Testis (tissue), 3 donors: ENCODE results near the gene ITIH1. TPM values are rescaled to one million over a fixed set of nuclear protein-coding genes. Genes with fewer than 3 reads are reported as not detected.

Source experiments
- DNase-seq: peaks from one replicate; pipeline ENCODE4 v3.0.0-alpha.2; 2019
- H3K27ac ChIP-seq, 2 donors: fragments of 200-600 bp; sonication (generic); one replicate each; pipeline ENCODE4 v1.5.1; 2019
- H3K27me3 ChIP-seq: fragments of 200-600 bp; sonication (generic); one replicate; pipeline ENCODE4 v1.5.1; 2019
- H3K36me3 ChIP-seq: fragments of 200-600 bp; sonication (generic); one replicate; pipeline ENCODE4 v1.5.1; 2017; ENCODE audit warnings: low read depth; ENCODE audit errors: missing control alignments
- H3K4me1 ChIP-seq: fragments of 200-600 bp; sonication (generic); one replicate; pipeline ENCODE4 v1.5.1; 2019
- H3K4me3 ChIP-seq, 2 donors: fragments of 200-600 bp; sonication (generic); one replicate each; pipeline ENCODE4 v1.5.1; 2017 to 2019
- H3K9me3 ChIP-seq: fragments of 200-600 bp; sonication (generic); one replicate; pipeline ENCODE4 v1.5.1; 2017
- POLR2A ChIP-seq: fragments of 450-650 bp; IDR thresholded peaks from one replicate; pipeline ENCODE4 v1.6.1; 2017; ENCODE audit warnings: antibody characterized with exemption, mild to moderate bottlenecking, moderate library complexity
- WGBS, 2 donors: methylation state at CpG; one replicate each; pipeline ENCODE4 v1.1.5; 2018; 5-methylcytosine and 5-hydroxymethylcytosine counted together
- intact Hi-C: fragments of 100-400 bp; cut with DNase I; formaldehyde crosslinking; loops from one replicate; pipeline ENCODE4 v1.15.1; 2023; ENCODE audit warnings: low total_unique reads
- polyA plus RNA-seq: library from polyadenylated mRNA; stranded (reverse); fragments of 350-450 nt; fragmentation: Illumina TruSeq; extraction: RNeasy Lipid Tissue Mini Kit (QIAGEN cat#74804); gene quantifications from one replicate; pipeline ENCODE4 v1.2.3, GENCODE V29; 2014; ENCODE audit warnings: low read depth, low replicate concordance; ENCODE audit not compliant: insufficient read depth
- total RNA-seq, 2 donors: library from RNA; depleted of rRNA; stranded (reverse); fragments of >200 nt; gene quantifications; one replicate each; pipeline ENCODE4 v1.2.3, GENCODE V29; 2016
- TF ChIP-seq, protein P1 (sequence below), 3 experiments: fragments of 450-650 bp in 2 of 3; fragments of 200-600 bp in 1 of 3; sonication (generic) in 1 of 3; IDR thresholded peaks; one replicate each; pipeline ENCODE4 v1.5.1; 2016 to 2019; ENCODE audit warnings: antibody characterized with exemption in 3 of 3, mild to moderate bottlenecking in 2 of 3, moderate library complexity in 1 of 3

The ITIH1 gene
- total and polyA plus RNA-seq, 3 donors from 2014 or later, result 1.8 to 3.5 (median 2.9) TPM

DNA sequence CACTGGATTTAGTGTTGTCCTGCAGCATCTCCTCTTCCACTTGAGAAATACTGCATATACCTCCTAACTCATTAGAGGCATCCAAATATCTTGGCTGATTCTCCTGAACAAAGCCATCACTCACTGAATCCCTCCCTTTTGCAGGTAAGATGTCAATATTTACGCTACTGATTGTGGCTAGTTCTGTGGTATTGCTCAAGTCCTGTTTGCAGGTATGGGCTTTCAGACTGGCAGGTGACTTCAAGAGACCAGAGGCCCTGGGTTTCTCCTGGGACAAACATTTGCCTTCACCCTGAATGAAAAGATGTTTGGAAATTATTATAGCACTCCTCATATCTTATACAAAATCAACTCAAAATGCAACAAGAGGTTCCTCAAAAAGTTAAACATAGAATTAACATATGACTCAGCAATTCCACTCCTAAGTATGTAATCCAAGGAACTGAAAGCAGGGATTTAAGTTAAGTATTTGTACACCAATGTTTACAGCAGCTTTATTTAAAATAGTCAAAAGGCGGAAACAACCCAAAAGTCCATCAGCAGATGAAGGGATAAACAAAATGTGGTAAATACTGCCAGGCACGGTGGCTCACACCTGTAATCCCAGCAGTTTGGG lies 25.2 kb upstream of the ITIH1 start:
- H3K27ac ChIP-seq, result no peak overlapping the region
- TF ChIP-seq POLR2A, result no peak
- TF ChIP-seq, protein P1, sequence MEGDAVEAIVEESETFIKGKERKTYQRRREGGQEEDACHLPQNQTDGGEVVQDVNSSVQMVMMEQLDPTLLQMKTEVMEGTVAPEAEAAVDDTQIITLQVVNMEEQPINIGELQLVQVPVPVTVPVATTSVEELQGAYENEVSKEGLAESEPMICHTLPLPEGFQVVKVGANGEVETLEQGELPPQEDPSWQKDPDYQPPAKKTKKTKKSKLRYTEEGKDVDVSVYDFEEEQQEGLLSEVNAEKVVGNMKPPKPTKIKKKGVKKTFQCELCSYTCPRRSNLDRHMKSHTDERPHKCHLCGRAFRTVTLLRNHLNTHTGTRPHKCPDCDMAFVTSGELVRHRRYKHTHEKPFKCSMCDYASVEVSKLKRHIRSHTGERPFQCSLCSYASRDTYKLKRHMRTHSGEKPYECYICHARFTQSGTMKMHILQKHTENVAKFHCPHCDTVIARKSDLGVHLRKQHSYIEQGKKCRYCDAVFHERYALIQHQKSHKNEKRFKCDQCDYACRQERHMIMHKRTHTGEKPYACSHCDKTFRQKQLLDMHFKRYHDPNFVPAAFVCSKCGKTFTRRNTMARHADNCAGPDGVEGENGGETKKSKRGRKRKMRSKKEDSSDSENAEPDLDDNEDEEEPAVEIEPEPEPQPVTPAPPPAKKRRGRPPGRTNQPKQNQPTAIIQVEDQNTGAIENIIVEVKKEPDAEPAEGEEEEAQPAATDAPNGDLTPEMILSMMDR (IDR thresholded peaks at IDR 0.05), result no peak
- no peaks in the 10 kb centered on the region for H3K36me3 ChIP-seq
- no peak for DNase-seq
- intact Hi-C loops, result no loop called here
- no peaks in the 10 kb centered on the region for H3K27me3 ChIP-seq
- H3K4me1 ChIP-seq, result peaks cover 8% of the 10 kb centered on the region
- H3K4me3 ChIP-seq, result no peak overlapping the region
- no peaks in the 10 kb centered on the region for H3K9me3 ChIP-seq
- 89 to 93% methylated on average over 3 of the region's 3 CpGs for WGBS, 2 donors

DNA sequence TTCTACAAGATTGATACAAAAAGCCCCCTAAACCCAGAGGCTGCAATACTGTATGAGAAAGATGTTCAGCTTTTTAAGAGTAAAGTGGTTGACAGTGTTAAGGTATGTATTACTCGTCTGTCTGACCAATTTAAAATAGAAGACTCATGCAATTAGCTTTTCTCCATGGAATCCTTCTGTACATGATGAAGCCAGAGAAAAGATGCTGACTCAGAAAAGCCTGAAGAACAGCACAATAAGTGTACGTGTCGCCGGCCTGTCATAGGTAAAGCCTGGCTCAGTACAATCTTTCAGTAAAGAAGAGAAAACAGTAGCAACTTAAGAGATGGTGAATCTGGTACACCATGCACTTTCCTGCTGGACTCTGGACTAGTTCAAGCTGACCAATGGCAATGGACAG lies 23.0 kb upstream of the ITIH1 start:
- no peak for DNase-seq
- Histone ChIP-seq H3K27me3 (no peaks in the 10 kb centered on the region), H3K4me3 (no peak overlapping the region), H3K27ac (no peak overlapping the region), H3K9me3 (no peaks in the 10 kb centered on the region), H3K4me1 (peaks cover 8% of the 10 kb centered on the region), H3K36me3 (no peaks in the 10 kb centered on the region)
- WGBS, 2 donors, result 91 to 93% methylated on average over 4 of the region's 4 CpGs
- intact Hi-C loops, result no loop called here
- TF ChIP-seq POLR2A, result no peak
- TF ChIP-seq, protein P1 (IDR thresholded peaks at IDR 0.05), result no peak

DNA sequence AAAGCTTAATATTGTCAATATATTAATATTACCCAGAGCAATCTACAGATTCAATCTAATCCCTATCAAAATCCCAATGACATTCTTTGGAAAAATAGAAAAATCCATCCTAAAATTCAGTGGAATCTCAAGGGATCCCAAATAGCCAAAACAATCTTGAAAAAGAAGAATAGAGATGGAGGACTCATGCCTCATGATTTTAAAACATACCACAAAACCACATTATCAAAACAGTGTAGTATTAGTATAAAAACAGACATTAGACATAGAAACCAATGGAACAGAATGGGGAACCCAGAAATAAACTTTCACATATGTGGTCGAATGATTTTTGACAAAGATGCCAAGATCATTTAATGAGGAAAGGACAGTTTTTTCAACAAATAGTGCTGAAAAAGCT lies 21.3 kb upstream of the ITIH1 start:
- Histone ChIP-seq H3K4me3 (no peak overlapping the region), H3K27ac (no peak overlapping the region), H3K4me1 (peaks cover 8% of the 10 kb centered on the region), H3K9me3 (no peaks in the 10 kb centered on the region), H3K27me3 (no peaks in the 10 kb centered on the region), H3K36me3 (no peaks in the 10 kb centered on the region)
- intact Hi-C loops, result no loop called here
- TF ChIP-seq POLR2A, result no peak
- TF ChIP-seq, protein P1 (IDR thresholded peaks at IDR 0.05), result no peak
- DNase-seq, result no peak
- WGBS, 2 donors, result 95 to 96% methylated on average over 1 of the region's 1 CpG

DNA sequence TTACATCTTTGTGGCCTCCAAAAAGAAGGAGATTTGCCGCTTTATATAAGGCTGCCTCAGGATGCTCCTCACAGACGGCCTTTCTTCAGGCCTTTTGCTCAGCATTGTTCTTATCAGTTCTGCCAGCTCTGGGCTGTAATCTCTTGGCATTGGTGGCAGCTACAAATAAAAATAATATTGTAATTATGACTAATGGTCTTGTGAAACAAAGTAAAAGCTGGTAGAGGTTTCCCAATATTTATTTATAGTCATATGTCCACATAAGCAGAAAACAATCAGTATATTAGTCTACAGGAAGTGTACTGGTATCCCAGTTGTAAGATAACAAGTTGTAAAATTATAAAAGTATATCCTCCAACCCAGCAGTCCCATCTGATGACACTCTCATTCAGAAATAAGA lies 13.9 kb upstream of the ITIH1 start:
- Histone ChIP-seq H3K27ac (peak overlapping the region; percentile 63 to 66), H3K36me3 (no peaks in the 10 kb centered on the region), H3K4me3 (no peak overlapping the region), H3K9me3 (no peaks in the 10 kb centered on the region), H3K27me3 (no peaks in the 10 kb centered on the region), H3K4me1 (peaks cover 25% of the 10 kb centered on the region)
- DNase-seq, result peak; percentile 66
- 55 to 77% methylated on average over 2 of the region's 2 CpGs for WGBS, 2 donors
- intact Hi-C loops, result no loop called here
- TF ChIP-seq, protein P1 (IDR thresholded peaks at IDR 0.05), result no peak
- TF ChIP-seq POLR2A, result no peak
